Right lobe of liver (tissue), 6 donors: ENCODE data around the gene SLC5A2. TPM values are rescaled to one million over a fixed set of nuclear protein-coding genes. Genes with fewer than 3 reads are reported as not detected.

ENCODE experiments used
- ATAC-seq, 4 donors: fragments of 200-7000 bp; cut with Tn5 transposase; one replicate each; pipeline ENCODE4 v1.9.1; 2020; ENCODE audit warnings: mild to moderate bottlenecking in 4 of 4, moderate library complexity in 4 of 4
- DNase-seq, 3 donors: peaks; one replicate each; pipeline ENCODE4 v3.0.0-alpha.2; 2020
- H3K27ac ChIP-seq, 3 donors: fragments of 200-600 bp; one replicate each; pipeline ENCODE4 v1.8.0; 2022
- H3K27me3 ChIP-seq, 2 donors: fragments of 200-600 bp; one replicate each; pipeline ENCODE4 v1.8.0; 2022
- H3K36me3 ChIP-seq, 4 donors: fragments of 200-600 bp; sonication (generic) in 1 of 4; one replicate each; pipeline versions ENCODE4 v1.5.1 to v1.8.0; 2017 to 2022; ENCODE audit warnings: control low read depth in 1 of 4
- H3K4me1 ChIP-seq, 4 donors: fragments of 200-600 bp; sonication (generic) in 1 of 4; one replicate each; pipeline versions ENCODE4 v1.5.1 to v1.8.0; 2017 to 2022; ENCODE audit warnings: control low read depth in 1 of 4
- H3K4me3 ChIP-seq, 3 donors: fragments of 200-600 bp; one replicate each; pipeline ENCODE4 v1.8.0; 2022
- H3K9me3 ChIP-seq, 4 donors: fragments of 200-600 bp; sonication (generic) in 1 of 4; one replicate each; pipeline versions ENCODE4 v1.5.1 to v1.8.0; 2017 to 2022; ENCODE audit warnings: control low read depth in 1 of 4
- POLR2A ChIP-seq: fragments of 450-650 bp; IDR thresholded peaks from one replicate; pipeline ENCODE4 v1.6.1; 2017; ENCODE audit warnings: antibody characterized with exemption, mild to moderate bottlenecking
- WGBS: methylation state at CpG from one replicate; pipeline ENCODE4 v1.1.6; 2018; ENCODE audit warnings: low coverage, low lambda C conversion rate; ENCODE audit not compliant: insufficient coverage; ENCODE audit errors: missing lambda C conversion rate; 5-methylcytosine and 5-hydroxymethylcytosine counted together
- intact Hi-C, 2 donors: fragments of 100-400 bp; cut with DNase I; formaldehyde crosslinking; loops; one replicate each; pipeline versions ENCODE4 v1.11.2 to v1.14.1; 2022
- total RNA-seq, 6 experiments: library from RNA; depleted of rRNA in 2 of 6; stranded (reverse); fragments of >200 nt in 2 of 6; fragmentation: NEBNext Ultra II Directional in 3 of 6; extraction: Animal tissue kit (Norgen Biotek cat#: 25700) in 3 of 6; gene quantifications; one replicate each; pipeline versions ENCODE4 v1.1.0 to v1.2.4, GENCODE V29; 2016 to 2023
- TF ChIP-seq, protein P1 (sequence below), 4 donors: fragments of 200-600 bp in 3 of 4; fragments of 450-650 bp in 1 of 4; IDR thresholded peaks; one replicate each; pipeline versions ENCODE4 v1.5.1 to v1.8.0; 2016 to 2022; ENCODE audit warnings: antibody characterized with exemption in 4 of 4, mild to moderate bottlenecking in 2 of 4
- donor health status: DM: no; HTN: yes; CAD: no.
- donor health status: DM: no; HTN: no; CAD: no.
- donor health status: DM: no; HTN: no; CAD: no.
- donor health status: DM: no; HTN: yes; CAD: no.
- donor health status: DM: no; HTN: yes; CAD: no.

Gene SLC5A2
- total RNA-seq, 6 experiments from 2014 or later = 0.07 to 0.14 (median 0.12) TPM; not detected in 3

DNA sequence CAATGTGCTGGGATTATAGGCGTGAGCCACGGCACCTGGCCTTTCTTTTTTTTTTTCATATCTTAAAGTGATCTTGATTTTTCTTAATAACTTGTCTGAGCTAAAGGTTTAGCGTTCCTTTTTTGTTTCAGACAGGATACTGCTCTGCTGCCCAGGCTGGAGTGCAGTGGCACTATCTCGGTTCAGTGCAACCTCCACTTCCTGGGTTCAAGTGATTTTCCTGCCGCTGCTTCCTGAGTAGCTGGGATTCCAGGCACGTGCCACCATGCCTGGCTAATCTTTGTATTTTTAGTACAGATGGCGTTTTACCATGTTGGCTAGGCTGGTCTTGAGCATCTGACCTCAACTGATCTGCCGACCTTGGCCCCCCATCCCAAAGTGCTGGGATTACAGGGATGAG is 21.2 kb downstream of the SLC5A2 start:
- Histone ChIP-seq H3K27me3 (no peaks in the 10 kb centered on the region), H3K27ac (no peak overlapping the region), H3K4me3 (no peak overlapping the region), H3K36me3 (peaks cover 0 to under 1% (median 0%) of the 10 kb centered on the region in 4 donors), H3K9me3 (no peaks in the 10 kb centered on the region), H3K4me1 (peaks cover 0 to 50% (median 23%) of the 10 kb centered on the region in 4 donors)
- WGBS = 33% methylated on average over 7 of the region's 8 CpGs
- intact Hi-C loops = no loop called here
- TF ChIP-seq, protein P1, sequence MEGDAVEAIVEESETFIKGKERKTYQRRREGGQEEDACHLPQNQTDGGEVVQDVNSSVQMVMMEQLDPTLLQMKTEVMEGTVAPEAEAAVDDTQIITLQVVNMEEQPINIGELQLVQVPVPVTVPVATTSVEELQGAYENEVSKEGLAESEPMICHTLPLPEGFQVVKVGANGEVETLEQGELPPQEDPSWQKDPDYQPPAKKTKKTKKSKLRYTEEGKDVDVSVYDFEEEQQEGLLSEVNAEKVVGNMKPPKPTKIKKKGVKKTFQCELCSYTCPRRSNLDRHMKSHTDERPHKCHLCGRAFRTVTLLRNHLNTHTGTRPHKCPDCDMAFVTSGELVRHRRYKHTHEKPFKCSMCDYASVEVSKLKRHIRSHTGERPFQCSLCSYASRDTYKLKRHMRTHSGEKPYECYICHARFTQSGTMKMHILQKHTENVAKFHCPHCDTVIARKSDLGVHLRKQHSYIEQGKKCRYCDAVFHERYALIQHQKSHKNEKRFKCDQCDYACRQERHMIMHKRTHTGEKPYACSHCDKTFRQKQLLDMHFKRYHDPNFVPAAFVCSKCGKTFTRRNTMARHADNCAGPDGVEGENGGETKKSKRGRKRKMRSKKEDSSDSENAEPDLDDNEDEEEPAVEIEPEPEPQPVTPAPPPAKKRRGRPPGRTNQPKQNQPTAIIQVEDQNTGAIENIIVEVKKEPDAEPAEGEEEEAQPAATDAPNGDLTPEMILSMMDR (IDR thresholded peaks at IDR 0.05) = no peak
- TF ChIP-seq POLR2A = no peak
- no peak for ATAC-seq
- DNase-seq = no peak

DNA sequence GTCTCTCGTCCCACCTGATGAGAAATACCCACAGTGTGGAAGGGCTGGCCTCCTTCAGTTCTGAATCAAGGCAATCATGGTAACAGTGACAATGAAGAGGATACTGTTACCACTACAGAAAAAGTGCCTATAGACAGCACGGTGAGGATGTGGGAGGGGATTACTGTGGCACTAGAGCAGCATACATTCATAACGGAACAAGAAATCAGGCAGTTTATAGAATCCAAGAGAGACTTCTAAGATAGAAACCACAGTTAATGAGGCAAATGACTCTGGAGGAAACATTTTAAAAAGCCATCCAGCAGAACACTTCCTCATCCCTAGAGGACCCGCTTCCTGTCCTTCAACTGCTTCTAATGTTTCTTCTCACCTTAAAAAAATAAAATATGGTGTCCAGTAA is 22.6 kb downstream of the SLC5A2 start:
- H3K36me3 ChIP-seq = no peaks in the 10 kb centered on the region
- intact Hi-C loops = no loop called here
- H3K27me3 ChIP-seq = no peaks in the 10 kb centered on the region
- 65% methylated on average over 4 of the region's 4 CpGs for WGBS
- ATAC-seq (no peak), DNase-seq (no peak)
- no peaks in the 10 kb centered on the region for H3K9me3 ChIP-seq
- H3K4me1 ChIP-seq = peaks cover 0 to 50% (median 25%) of the 10 kb centered on the region in 4 donors
- H3K27ac ChIP-seq = no peak overlapping the region
- TF ChIP-seq, protein P1 (IDR thresholded peaks at IDR 0.05) = no peak
- no peak for TF ChIP-seq POLR2A
- H3K4me3 ChIP-seq = no peak overlapping the region

DNA sequence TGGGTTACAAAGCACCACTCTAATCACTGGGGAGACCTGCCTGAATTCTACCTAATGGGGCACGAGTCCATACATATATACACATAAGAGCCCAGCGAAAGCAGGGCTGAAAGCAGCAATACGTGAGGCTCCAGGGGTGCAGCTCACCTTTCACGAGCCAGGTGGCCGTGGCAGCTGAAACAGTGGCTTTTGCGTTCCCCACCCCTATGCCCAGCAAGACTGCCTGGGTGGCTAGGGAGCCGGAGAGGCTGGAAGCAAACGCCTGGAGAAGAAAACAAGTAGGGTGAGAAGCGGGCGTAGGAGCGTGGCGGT is 24.6 kb downstream of the SLC5A2 start:
- H3K9me3 ChIP-seq = no peaks in the 10 kb centered on the region
- no peak for DNase-seq
- peak overlapping the region; percentile 95 to 99 (median 98) for H3K4me3 ChIP-seq
- peaks cover 0 to 32% (median 14%) of the 10 kb centered on the region in 4 donors for H3K4me1 ChIP-seq
- TF ChIP-seq POLR2A = no peak
- TF ChIP-seq, protein P1 (IDR thresholded peaks at IDR 0.05) = no peak
- 0% methylated on average over 10 of the region's 12 CpGs for WGBS
- H3K36me3 ChIP-seq = no peaks in the 10 kb centered on the region
- ATAC-seq = peak in 3 of 4 donors; percentile 3 to 15 (median 8)
- H3K27ac ChIP-seq = peak overlapping the region; percentile 82 to 94 (median 91)
- intact Hi-C loops = no loop called here
- H3K27me3 ChIP-seq = no peaks in the 10 kb centered on the region

GRCh38 chr16:31507929-31508705 is 25.2 kb downstream of the SLC5A2 start, which contains the start of gene RUSF1:
RUSF1 (minus strand) TSS chr16:31508391; CDS start chr16:31508373, 18 bp downstream.
- Histone ChIP-seq H3K27me3 (no peaks in the 10 kb centered on the region), H3K4me1 (peaks cover 0 to 26% (median 9%) of the 10 kb centered on the region in 4 donors), H3K9me3 (no peaks in the 10 kb centered on the region), H3K36me3 (no peaks in the 10 kb centered on the region), H3K27ac (peak within 1 kb of the TSS; percentile 82 to 94 (median 91)), H3K4me3 (peak within 1 kb of the TSS; percentile 95 to 99 (median 98))
- intact Hi-C loops = no loop called here
- WGBS = under 1% methylated on average over 45 of the region's 65 CpGs
- peak; percentile 96 to 99 (median 99) for ATAC-seq
- TF ChIP-seq POLR2A = peak; percentile 89
- TF ChIP-seq, protein P1 (IDR thresholded peaks at IDR 0.05) = no peak
- DNase-seq = peak; percentile 93 to 95 (median 95)
